HEK293 (cell line): Measurements from ENCODE around the gene KLHL30.

Experiments used
- CTCF ChIA-PET: fragments of 350-600 bp; formaldehyde crosslinking; extraction: SDS; loops from one replicate; lab custom pipeline; 2021; ENCODE audit warnings: antibody characterized with exemption; lab: Yijun Ruan, JAX
- POLR2A ChIA-PET: fragments of 300-600 bp; formaldehyde crosslinking; extraction: SDS; loops from one replicate; lab custom pipeline; 2020; ENCODE audit warnings: antibody characterized with exemption, inconsistent platforms; lab: Yijun Ruan, JAX
- H3K27ac ChIP-seq: fragments of 200-500 bp; sonication (Bioruptor generic); 2 replicates; pipeline ENCODE4 v1.5.1; 2014; ENCODE audit warnings: low read depth, low read length, control low read depth, inconsistent platforms; ENCODE audit errors: extremely low read depth
- H3K36me3 ChIP-seq, 2 experiments: fragments of 200-500 bp in 1 of 2; sonication (Bioruptor generic) in 1 of 2; 1 replicate in 1 of 2; 2 replicates in 1 of 2; pipeline ENCODE4 v1.5.1; 2014 to 2017; ENCODE audit warnings: inconsistent platforms in 2 of 2, low read length in 2 of 2; ENCODE audit not compliant: control insufficient read depth in 2 of 2, insufficient read depth in 1 of 2
- H3K4me1 ChIP-seq: fragments of 200-500 bp; sonication (Bioruptor generic); 2 replicates; pipeline ENCODE4 v1.5.1; 2014; ENCODE audit warnings: mild to moderate bottlenecking, low read length, inconsistent platforms; ENCODE audit not compliant: control insufficient read depth, insufficient read depth
- H3K4me3 ChIP-seq: 2 replicates; pipeline ENCODE4 v1.5.1; 2011; ENCODE audit warnings: low read depth, mild to moderate bottlenecking, control low read depth, low read length, moderate library complexity
- H3K9me3 ChIP-seq: fragments of 200-500 bp; sonication (Bioruptor generic); 2 replicates; pipeline ENCODE4 v1.5.1; 2014; ENCODE audit warnings: low read depth, low read length, inconsistent platforms; ENCODE audit not compliant: control insufficient read depth, insufficient read depth
- KLF1 ChIP-seq: fragments of 450-650 bp; formaldehyde crosslinking; IDR thresholded peaks from 2 replicates; pipeline ENCODE4 v1.5.1; 2016; ENCODE audit warnings: missing biosample characterization, missing genetic modification characterization
- KLF9 ChIP-seq: fragments of 450-650 bp; formaldehyde crosslinking; IDR thresholded peaks from 2 replicates; pipeline ENCODE4 v1.5.1; 2016; ENCODE audit warnings: missing biosample characterization, missing genetic modification characterization, low read depth
- PATZ1 ChIP-seq: fragments of 450-650 bp; formaldehyde crosslinking; IDR thresholded peaks from 2 replicates; pipeline ENCODE4 v1.5.1; 2016; ENCODE audit warnings: missing biosample characterization, missing genetic modification characterization
- PRDM10 ChIP-seq: fragments of 450-650 bp; formaldehyde crosslinking; IDR thresholded peaks from 2 replicates; pipeline ENCODE4 v1.5.1; 2016; ENCODE audit warnings: missing biosample characterization, missing genetic modification characterization
- ZBTB21 ChIP-seq: fragments of 450-650 bp; formaldehyde crosslinking; IDR thresholded peaks from 2 replicates; pipeline ENCODE4 v1.5.1; 2017; ENCODE audit warnings: missing biosample characterization, missing genetic modification characterization
- ZBTB26 ChIP-seq: fragments of 450-650 bp; formaldehyde crosslinking; optimal IDR thresholded peaks from 2 replicates; pipeline ENCODE3; 2016; ENCODE audit warnings: missing biosample characterization, mild to moderate bottlenecking, missing genetic modification characterization
- ZBTB8A ChIP-seq: fragments of 450-650 bp; formaldehyde crosslinking; IDR thresholded peaks from 2 replicates; pipeline ENCODE4 v1.5.1; 2016; ENCODE audit warnings: missing biosample characterization, missing genetic modification characterization
- ZNF133 ChIP-seq: fragments of 450-650 bp; formaldehyde crosslinking; IDR thresholded peaks from 2 replicates; pipeline ENCODE4 v1.5.1; 2016; ENCODE audit warnings: missing biosample characterization, missing genetic modification characterization
- ZNF140 ChIP-seq: fragments of 450-650 bp; formaldehyde crosslinking; IDR thresholded peaks from 2 replicates; pipeline ENCODE4 v1.5.1; 2016; ENCODE audit warnings: missing biosample characterization, missing genetic modification characterization
- ZNF24 ChIP-seq: fragments of 450-650 bp; formaldehyde crosslinking; IDR thresholded peaks from 2 replicates; pipeline ENCODE4 v1.5.1; 2016; ENCODE audit warnings: missing biosample characterization, missing genetic modification characterization
- ZNF266 ChIP-seq: fragments of 450-650 bp; formaldehyde crosslinking; IDR thresholded peaks from 2 replicates; pipeline ENCODE4 v1.5.1; 2016; ENCODE audit warnings: missing biosample characterization, missing genetic modification characterization, low read depth
- ZNF398 ChIP-seq: fragments of 450-650 bp; formaldehyde crosslinking; IDR thresholded peaks from 2 replicates; pipeline ENCODE4 v1.5.1; 2017; ENCODE audit warnings: missing biosample characterization, missing genetic modification characterization
- ZNF501 ChIP-seq: fragments of 450-650 bp; formaldehyde crosslinking; IDR thresholded peaks from 2 replicates; pipeline ENCODE4 v1.5.1; 2016; ENCODE audit warnings: missing biosample characterization, missing genetic modification characterization
- ZNF510 ChIP-seq: fragments of 450-650 bp; formaldehyde crosslinking; IDR thresholded peaks from 2 replicates; pipeline ENCODE4 v1.5.1; 2018; ENCODE audit warnings: mild to moderate bottlenecking, missing genetic modification characterization, missing biosample characterization; ENCODE audit not compliant: insufficient replicate concordance
- ZNF600 ChIP-seq: fragments of 450-650 bp; formaldehyde crosslinking; IDR thresholded peaks from 2 replicates; pipeline ENCODE4 v1.5.1; 2016; ENCODE audit warnings: missing biosample characterization, missing genetic modification characterization
- ZNF747 ChIP-seq: fragments of 450-650 bp; formaldehyde crosslinking; IDR thresholded peaks from 2 replicates; pipeline ENCODE4 v1.5.1; 2016; ENCODE audit warnings: missing biosample characterization, missing genetic modification characterization
- ZNF792 ChIP-seq: fragments of 450-650 bp; formaldehyde crosslinking; IDR thresholded peaks from 2 replicates; pipeline ENCODE4 v1.5.1; 2016; ENCODE audit warnings: missing biosample characterization, missing genetic modification characterization
- ZNF843 ChIP-seq: fragments of 450-650 bp; formaldehyde crosslinking; IDR thresholded peaks from 2 replicates; pipeline ENCODE4 v1.5.1; 2016; ENCODE audit warnings: missing biosample characterization, missing genetic modification characterization

Gene KLHL30

GRCh38 chr2:238167344-238167715 lies 28.9 kb downstream of the KLHL30 start:
- no peaks in the 10 kb centered on the region for H3K9me3 ChIP-seq
- no peak for TF ChIP-seq ZBTB8A (tag by site-specific recombination)
- no peak for TF ChIP-seq ZNF140
- TF ChIP-seq ZBTB21 (tag by site-specific recombination): no peak
- TF ChIP-seq ZNF266 (tag by site-specific recombination): no peak
- TF ChIP-seq ZNF510: no peak
- ChIA-PET CTCF (interaction anchor here (0.5 to 1.9 kb wide), 2 partner anchors 8 to 1046 kb away, joined by 3 to 6 read pairs; partner anchors contain the start of gene ERFE), POLR2A (no interaction called here)
- peaks cover 3 to 64% of the 10 kb centered on the region in 2 experiments; a peak in 2 of 3 replicates for H3K36me3 ChIP-seq
- H3K4me3 ChIP-seq: no peak overlapping the region
- H3K27ac ChIP-seq: no peak overlapping the region
- H3K4me1 ChIP-seq: peaks cover 8% of the 10 kb centered on the region; the same call in 1 of the 2 replicates

- no peak for TF ChIP-seq ZNF133 (tag by site-specific recombination)
- no peak for TF ChIP-seq PATZ1
- TF ChIP-seq ZNF747 (tag by site-specific recombination): no peak
- no peak for TF ChIP-seq KLF9 (tag by site-specific recombination)
- 0 out of 2 replicates have a peak, but pooled peaks have one; percentile 9 for TF ChIP-seq PRDM10 (tag by site-specific recombination)
- Histone ChIP-seq H3K36me3 (peaks cover 3 to 69% of the 10 kb centered on the region in 2 experiments; a peak in 2 of 3 replicates), H3K27ac (no peak overlapping the region), H3K4me3 (no peak overlapping the region), H3K4me1 (peaks cover 8% of the 10 kb centered on the region; the same call in 1 of the 2 replicates), H3K9me3 (no peaks in the 10 kb centered on the region)
- ChIA-PET CTCF (interaction anchor here (1.9 kb wide), 1 partner anchor 9 kb away, joined by 6 read pairs; the partner anchor contains the start of gene ERFE), POLR2A (no interaction called here)
Observed at GRCh38 chr2:238167761-238168160, 29.3 kb downstream of the KLHL30 start.

GRCh38 chr2:238168196-238169047 lies 30.0 kb downstream of the KLHL30 start:
- H3K4me3 ChIP-seq: no peak overlapping the region
- POLR2A ChIA-PET: no interaction called here

More at GRCh38 chr2:238168196-238169047, 30.0 kb downstream of the KLHL30 start:
- TF ChIP-seq KLF1 (tag by site-specific recombination) (no peak), ZBTB26 (no peak), ZNF24 (tag by site-specific recombination) (no peak), ZNF843 (tag by site-specific recombination) (no peak), ZNF398 (tag by site-specific recombination) (no peak), ZNF501 (no peak), ZNF600 (tag by site-specific recombination) (no peak), ZNF792 (tag by site-specific recombination) (no peak)
- peaks cover 8% of the 10 kb centered on the region; the same call in 1 of the 2 replicates for H3K4me1 ChIP-seq
- CTCF ChIA-PET: interaction anchor here (1.9 kb wide), 1 partner anchor 9 kb away, joined by 6 read pairs; the partner anchor contains the start of gene ERFE
- H3K27ac ChIP-seq: peak overlapping the region; percentile 72
- no peaks in the 10 kb centered on the region for H3K9me3 ChIP-seq
- peaks cover 3 to 75% of the 10 kb centered on the region in 2 experiments; a peak in 2 of 3 replicates for H3K36me3 ChIP-seq
